NCI-H2196 (cell line): ENCODE data around the gene LIX1.
"Not testable (repeated sequence)": the region's sequence is repeated elsewhere in the genome, so short reads cannot be mapped to it uniquely, and the experiment has no call there.

Experiments
- DNase-seq: peaks from one replicate; lab custom pipeline; 2025; ENCODE audit not compliant: unreplicated experiment; lab: John Stamatoyannopoulos, UW

LIX1 gene

GRCh38 chr5:97142521-97143254 lies at the start of gene LIX1:
Gene LIX1 (minus strand): TSS chr5:97142611. CDS start chr5:97142576, 35 bp downstream.
- peak; percentile 21 for DNase-seq

GRCh38 chr5:97191893-97192292 lies 49.5 kb upstream of the LIX1 start:
- no peak for DNase-seq

- DNase-seq: not testable (repeated sequence)
Observed at GRCh38 chr5:97189523-97189922, 47.1 kb upstream of the LIX1 start.

- no peak for DNase-seq
Observed at GRCh38 chr5:97183930-97184213, 41.5 kb upstream of the LIX1 start.

GRCh38 chr5:97183100-97183929 lies 40.9 kb upstream of the LIX1 start, which contains the start of gene RIOK2:
Gene RIOK2 (minus strand): TSS chr5:97183247. CDS start chr5:97183191, 56 bp downstream.
- DNase-seq: peak; percentile 87

- no peak for DNase-seq
Observed at GRCh38 chr5:97182571-97183099, 40.2 kb upstream of the LIX1 start.

- DNase-seq: no peak
Observed at GRCh38 chr5:97181856-97182545, 39.6 kb upstream of the LIX1 start.

GRCh38 chr5:97179457-97179856 lies 37.0 kb upstream of the LIX1 start:
- DNase-seq: not testable (repeated sequence)

- no peak for DNase-seq
Observed at GRCh38 chr5:97172227-97172626, 29.8 kb upstream of the LIX1 start.

GRCh38 chr5:97171703-97172102 lies 29.3 kb upstream of the LIX1 start:
- DNase-seq: no peak

- no peak for DNase-seq
Observed at GRCh38 chr5:97167435-97167834, 25.0 kb upstream of the LIX1 start.

GRCh38 chr5:97165726-97166125 lies 23.3 kb upstream of the LIX1 start:
- DNase-seq: no peak

GRCh38 chr5:97164846-97165245 lies 22.4 kb upstream of the LIX1 start:
- DNase-seq: no peak

GRCh38 chr5:97163790-97164285 lies 21.4 kb upstream of the LIX1 start:
- DNase-seq: no peak

- no peak for DNase-seq
Observed at GRCh38 chr5:97163360-97163764, 21.0 kb upstream of the LIX1 start.

GRCh38 chr5:97162045-97162444 lies 19.6 kb upstream of the LIX1 start:
- DNase-seq: peak; percentile 61

GRCh38 chr5:97157689-97158088 lies 15.3 kb upstream of the LIX1 start:
- DNase-seq: no peak

GRCh38 chr5:97151370-97151769 lies 9.0 kb upstream of the LIX1 start:
- DNase-seq: no peak

- DNase-seq: no peak
Observed at GRCh38 chr5:97150401-97150800, 8.0 kb upstream of the LIX1 start.

GRCh38 chr5:97149709-97150108 lies 7.3 kb upstream of the LIX1 start:
- no peak for DNase-seq

GRCh38 chr5:97148288-97148687 lies 5.9 kb upstream of the LIX1 start:
- DNase-seq: no peak
